Hepatocyte (in vitro differentiated cells): ENCODE results near the gene TRIM69. TPM values are rescaled to one million over a fixed set of nuclear protein-coding genes. Genes with fewer than 3 reads are reported as not detected.
A peak's percentile ranks its signal among the peaks of the same experiment; 100 is the strongest.

Source experiments
- DNase-seq: peaks from one replicate; pipeline ENCODE4 v3.0.0-alpha.2; 2016; ENCODE audit warnings: low spot score
- H2AFZ ChIP-seq: fragments of 200-600 bp; sonication (generic); 2 replicates; pipeline ENCODE4 v1.6.0; 2016; ENCODE audit warnings: antibody characterized with exemption, mild to moderate bottlenecking
- H3K27ac ChIP-seq: fragments of 200-600 bp; sonication (generic); 2 replicates; pipeline ENCODE4 v1.5.1; 2016; ENCODE audit warnings: mild to moderate bottlenecking
- H3K27me3 ChIP-seq: fragments of 200-600 bp; sonication (generic); 2 replicates; pipeline ENCODE4 v1.6.1; 2016
- H3K36me3 ChIP-seq: fragments of 200-600 bp; sonication (generic); replicated peaks from 2 replicates; pipeline ENCODE4 v1.5.1; 2016; ENCODE audit warnings: low read depth; ENCODE audit not compliant: insufficient read depth
- H3K4me1 ChIP-seq: fragments of 200-600 bp; sonication (generic); 2 replicates; pipeline ENCODE4 v1.5.1; 2016; ENCODE audit warnings: mild to moderate bottlenecking, moderate library complexity; ENCODE audit not compliant: insufficient read depth
- H3K4me2 ChIP-seq: fragments of 200-600 bp; sonication (generic); 2 replicates; pipeline ENCODE4 v1.6.0; 2016
- H3K4me3 ChIP-seq: fragments of 200-600 bp; sonication (generic); 2 replicates; pipeline ENCODE4 v1.5.1; 2016; ENCODE audit warnings: mild to moderate bottlenecking
- H3K79me2 ChIP-seq: fragments of 200-600 bp; sonication (generic); 2 replicates; pipeline ENCODE4 v1.6.0; 2017; ENCODE audit warnings: mild to moderate bottlenecking
- H3K9me2 ChIP-seq: fragments of 200-600 bp; sonication (generic); replicated peaks from 2 replicates; pipeline ENCODE4 v1.6.0; 2017; ENCODE audit warnings: mild to moderate bottlenecking; ENCODE audit not compliant: insufficient read depth
- H3K9me3 ChIP-seq: fragments of 200-600 bp; sonication (generic); 2 replicates; pipeline ENCODE4 v1.5.1; 2016; ENCODE audit warnings: low read depth, mild to moderate bottlenecking
- H4K20me1 ChIP-seq: fragments of 200-600 bp; sonication (generic); 2 replicates; pipeline ENCODE4 v1.6.0; 2016; ENCODE audit warnings: mild to moderate bottlenecking; ENCODE audit not compliant: insufficient read depth, poor library complexity, severe bottlenecking
- EZH2 ChIP-seq: fragments of 200-600 bp; sonication (generic); IDR thresholded peaks from 2 replicates; pipeline ENCODE4 v1.6.1; 2016; ENCODE audit warnings: antibody characterized with exemption, mild to moderate bottlenecking, borderline replicate concordance
- EZH2phosphoT487 ChIP-seq: fragments of 200-600 bp; sonication (generic); IDR thresholded peaks from one replicate; pipeline ENCODE4 v1.6.1; 2018; ENCODE audit warnings: antibody characterized with exemption, mild to moderate bottlenecking, low read depth, moderate library complexity; ENCODE audit not compliant: unreplicated experiment, severe bottlenecking
- whole genome bisulfite sequencing: methylation state at CpG from one replicate; pipeline ENCODE4 v1.1.6; 2016; ENCODE audit warnings: low lambda C conversion rate; ENCODE audit errors: missing lambda C conversion rate; 5-methylcytosine and 5-hydroxymethylcytosine counted together
- polyA plus RNA-seq: library from polyadenylated mRNA; unstranded; fragments of >200 nt; fragmentation: Nextera tagmentation; extraction: Ambion mirVana; gene quantifications from 2 replicates; pipeline ENCODE4 v1.2.1, GENCODE V29; 2016
- total RNA-seq: library from RNA; depleted of rRNA; stranded (reverse); fragments of >200 nt; gene quantifications from 2 replicates; pipeline ENCODE4 v1.2.3, GENCODE V29; 2014
- TF ChIP-seq, protein P1 (sequence below): fragments of 200-600 bp; sonication (generic); IDR thresholded peaks from 2 replicates; pipeline ENCODE4 v1.5.1; 2016; ENCODE audit warnings: antibody characterized with exemption, mild to moderate bottlenecking; ENCODE audit not compliant: poor library complexity

The TRIM69 gene
- total and polyA plus RNA-seq, 2 experiments from 2014 or later, result 6.5 to 11.0 TPM

- no peaks in the 10 kb centered on the region for H3K9me2 ChIP-seq
- no peaks in the 10 kb centered on the region for H4K20me1 ChIP-seq
- H3K27me3 ChIP-seq, result no peaks in the 10 kb centered on the region
- TF ChIP-seq, protein P1, sequence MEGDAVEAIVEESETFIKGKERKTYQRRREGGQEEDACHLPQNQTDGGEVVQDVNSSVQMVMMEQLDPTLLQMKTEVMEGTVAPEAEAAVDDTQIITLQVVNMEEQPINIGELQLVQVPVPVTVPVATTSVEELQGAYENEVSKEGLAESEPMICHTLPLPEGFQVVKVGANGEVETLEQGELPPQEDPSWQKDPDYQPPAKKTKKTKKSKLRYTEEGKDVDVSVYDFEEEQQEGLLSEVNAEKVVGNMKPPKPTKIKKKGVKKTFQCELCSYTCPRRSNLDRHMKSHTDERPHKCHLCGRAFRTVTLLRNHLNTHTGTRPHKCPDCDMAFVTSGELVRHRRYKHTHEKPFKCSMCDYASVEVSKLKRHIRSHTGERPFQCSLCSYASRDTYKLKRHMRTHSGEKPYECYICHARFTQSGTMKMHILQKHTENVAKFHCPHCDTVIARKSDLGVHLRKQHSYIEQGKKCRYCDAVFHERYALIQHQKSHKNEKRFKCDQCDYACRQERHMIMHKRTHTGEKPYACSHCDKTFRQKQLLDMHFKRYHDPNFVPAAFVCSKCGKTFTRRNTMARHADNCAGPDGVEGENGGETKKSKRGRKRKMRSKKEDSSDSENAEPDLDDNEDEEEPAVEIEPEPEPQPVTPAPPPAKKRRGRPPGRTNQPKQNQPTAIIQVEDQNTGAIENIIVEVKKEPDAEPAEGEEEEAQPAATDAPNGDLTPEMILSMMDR, result no peak
- TF ChIP-seq EZH2 (no peak), EZH2phosphoT487 (no peak)
- peak overlapping the region; percentile 98 for H3K27ac ChIP-seq
- H3K4me3 ChIP-seq, result peak overlapping the region; percentile 48
- H3K4me2 ChIP-seq, result peak overlapping the region; percentile 76
- peaks cover 6% of the 10 kb centered on the region for H3K4me1 ChIP-seq
- no peak for DNase-seq
- no peaks in the 10 kb centered on the region for H3K36me3 ChIP-seq
- peak overlapping the region; percentile 53 for H2AFZ ChIP-seq
- H3K9me3 ChIP-seq, result no peaks in the 10 kb centered on the region
- 11% methylated on average over 21 of the region's 21 CpGs for WGBS
- H3K79me2 ChIP-seq, result peaks cover 16% of the 10 kb centered on the region
Measured at GRCh38 chr15:44729408-44730127, 6.8 kb upstream of the TRIM69 start.

GRCh38 chr15:44734839-44735481, 1.4 kb upstream of the TRIM69 start:
- H3K27ac ChIP-seq, result peak overlapping the region; percentile 6
- H3K9me2 ChIP-seq, result no peaks in the 10 kb centered on the region
- H3K4me1 ChIP-seq, result no peaks in the 10 kb centered on the region
- H3K4me3 ChIP-seq, result no peak overlapping the region
- no peaks in the 10 kb centered on the region for H4K20me1 ChIP-seq
- whole genome bisulfite sequencing, result 68% methylated on average over 2 of the region's 2 CpGs
- H3K27me3 ChIP-seq, result no peaks in the 10 kb centered on the region
- TF ChIP-seq EZH2phosphoT487 (no peak), EZH2 (no peak)
- TF ChIP-seq, protein P1, result no peak
- peaks cover 12% of the 10 kb centered on the region for H3K79me2 ChIP-seq
- H2AFZ ChIP-seq, result no peak overlapping the region
- no peaks in the 10 kb centered on the region for H3K36me3 ChIP-seq
- H3K4me2 ChIP-seq, result no peak overlapping the region
- H3K9me3 ChIP-seq, result no peaks in the 10 kb centered on the region
- DNase-seq, result no peak

DNA sequence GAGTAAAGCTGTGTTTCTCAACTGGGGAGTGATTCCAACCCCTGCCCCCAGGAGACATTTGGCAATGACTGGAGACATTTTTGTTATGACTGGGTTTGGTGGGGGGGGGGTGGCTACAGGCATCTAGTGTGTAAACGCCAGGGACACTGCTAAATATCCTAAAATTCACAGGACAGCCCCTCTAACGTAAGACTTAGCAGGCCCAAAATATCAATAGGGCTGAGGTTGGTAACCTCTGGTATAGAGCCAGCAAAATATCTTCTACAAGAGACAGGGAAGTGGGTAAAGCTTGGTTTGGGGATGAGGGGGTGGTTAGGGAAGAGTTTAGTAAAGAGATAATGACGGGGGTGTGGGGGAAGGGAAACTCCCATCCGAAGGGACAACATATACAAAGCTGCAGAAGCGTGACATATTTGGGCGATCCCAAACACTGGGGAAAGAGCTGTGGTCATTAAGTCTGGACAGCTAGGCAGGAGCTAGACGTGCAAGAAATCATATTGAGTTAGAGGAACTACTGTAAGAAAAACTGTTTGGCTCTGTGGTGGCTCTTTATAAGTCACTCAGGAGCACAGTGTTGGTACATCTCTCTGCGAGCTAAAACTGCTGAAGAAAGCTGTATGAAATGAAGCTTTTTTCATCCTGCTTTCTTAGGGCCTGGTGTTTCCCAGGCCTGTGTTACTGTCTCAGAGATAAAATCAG, 697 bp upstream of the TRIM69 start:
- DNase-seq, result no peak
- Histone ChIP-seq H3K27ac (peak overlapping the region; percentile 10), H3K4me2 (no peak overlapping the region), H3K4me1 (no peaks in the 10 kb centered on the region), H3K27me3 (no peaks in the 10 kb centered on the region), H3K4me3 (no peak overlapping the region), H3K36me3 (no peaks in the 10 kb centered on the region), H3K79me2 (peaks cover 6% of the 10 kb centered on the region), H4K20me1 (no peaks in the 10 kb centered on the region), H3K9me2 (no peaks in the 10 kb centered on the region), H2AFZ (no peak overlapping the region), H3K9me3 (no peaks in the 10 kb centered on the region)
- WGBS, result 63% methylated on average over 8 of the region's 8 CpGs
- TF ChIP-seq EZH2, result no peak
- TF ChIP-seq, protein P1, result no peak
- no peak for TF ChIP-seq EZH2phosphoT487
